GM12873 (cell line): ENCODE data around the gene FBN1.

Experiments
- CTCF ChIP-seq: IDR thresholded peaks from 2 replicates; pipeline ENCODE4 v1.5.1; 2012; ENCODE audit warnings: low read depth, mild to moderate bottlenecking, moderate library complexity, low read length, control low read depth; ENCODE audit not compliant: insufficient read depth; ENCODE audit errors: missing control alignments

Gene FBN1

DNA sequence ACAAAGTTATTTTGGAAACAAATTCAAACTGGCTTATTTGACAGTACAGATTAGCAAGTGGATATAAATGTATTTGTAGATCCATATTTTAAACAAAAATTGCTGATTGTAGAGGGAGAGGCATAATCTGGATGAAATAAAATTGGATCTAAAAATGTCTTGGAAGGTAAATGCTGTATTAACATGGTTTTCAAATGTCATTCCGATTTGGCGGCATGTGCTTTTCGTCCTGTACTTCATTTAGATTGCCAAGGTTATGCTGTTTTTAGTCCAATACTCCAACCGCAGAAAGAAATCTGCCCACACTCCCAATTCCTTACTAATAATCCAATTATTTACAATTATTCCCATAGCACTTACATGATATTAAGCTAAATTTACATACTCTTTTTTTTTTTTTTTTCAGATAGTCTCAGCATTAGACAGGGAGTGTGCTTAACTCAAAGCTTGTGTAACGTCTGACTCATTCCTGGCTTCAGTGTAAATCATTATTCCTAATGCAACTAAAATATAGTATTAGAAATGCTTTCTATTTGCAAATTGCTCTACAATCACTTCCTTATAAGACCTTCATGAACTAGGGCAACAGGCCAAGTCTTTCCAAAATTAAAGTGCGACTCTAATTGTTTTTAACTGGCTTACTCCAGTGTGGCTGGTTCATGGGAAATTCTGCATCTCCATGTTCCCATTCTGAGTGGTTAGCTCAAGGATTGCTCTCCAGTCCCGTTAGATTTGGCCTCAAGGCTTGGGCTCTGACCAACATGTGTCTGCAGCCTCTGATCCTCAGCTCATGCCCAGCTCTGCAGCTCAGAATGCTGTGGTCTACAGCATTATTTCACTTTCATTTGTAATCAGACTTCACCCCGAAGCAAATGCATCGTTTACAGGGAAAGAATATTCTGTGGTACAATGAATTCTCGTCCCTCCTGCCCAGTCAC lies 103.9 kb downstream of the FBN1 start:
- TF ChIP-seq CTCF: no peak

DNA sequence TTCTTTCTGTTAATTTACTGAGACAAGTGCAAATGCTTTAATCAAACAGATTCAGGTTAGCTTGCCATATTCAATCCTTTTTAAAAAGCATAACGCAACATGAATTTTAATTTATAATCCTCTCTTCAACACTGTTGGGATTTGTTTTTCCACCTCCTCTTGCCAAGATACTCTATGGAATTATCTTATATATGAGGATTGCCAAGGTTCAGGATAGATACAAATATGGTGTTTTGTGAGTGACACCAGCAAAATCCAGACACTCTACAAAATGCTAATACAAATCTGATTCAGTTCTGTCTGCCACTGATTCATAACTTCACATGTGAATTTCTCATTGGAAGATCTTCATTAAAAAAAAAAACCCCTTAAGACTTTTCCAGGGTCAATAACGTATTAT lies 104.8 kb downstream of the FBN1 start:
- TF ChIP-seq CTCF: no peak

DNA sequence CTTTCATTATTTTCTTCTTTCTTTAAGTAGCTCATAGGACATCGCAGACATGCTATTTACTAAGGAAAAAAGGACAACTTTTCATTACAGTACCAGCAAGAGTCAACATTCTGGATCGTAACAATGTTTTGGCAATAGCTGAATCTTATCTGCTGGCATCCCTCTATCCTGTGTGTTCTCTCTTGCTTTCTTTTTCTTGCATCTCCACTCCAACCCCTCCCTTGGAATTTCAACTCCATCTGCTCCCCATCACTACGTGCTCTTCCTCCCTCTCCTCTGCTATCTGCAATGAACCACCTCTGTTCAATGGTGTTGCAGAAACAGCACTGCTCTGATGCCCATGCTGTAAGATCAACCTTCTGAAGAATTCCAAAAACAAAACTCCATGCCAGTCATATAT lies 106.6 kb downstream of the FBN1 start:
- no peak for TF ChIP-seq CTCF

GRCh38 chr15:48537271-48538113 lies 108.0 kb downstream of the FBN1 start:
- TF ChIP-seq CTCF: no peak

DNA sequence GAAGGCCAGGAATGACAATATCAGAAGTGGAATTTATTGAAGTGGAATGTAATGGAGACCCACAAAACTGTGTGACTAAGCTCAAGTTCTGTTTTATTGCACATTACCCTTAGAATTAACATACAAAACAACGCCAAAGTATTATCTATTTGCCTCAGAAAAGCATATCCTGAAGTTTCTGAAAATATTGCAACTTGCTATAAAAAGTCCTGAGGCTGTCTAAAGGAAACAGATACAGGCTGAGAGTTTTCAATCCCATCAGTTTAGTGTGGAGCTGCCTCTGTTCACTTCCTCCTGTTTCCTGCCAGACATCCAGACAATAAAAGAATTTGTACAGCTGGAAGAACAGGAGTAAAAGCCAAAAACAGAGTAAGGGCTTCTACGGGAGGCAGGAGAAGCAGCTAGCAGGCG lies 108.8 kb downstream of the FBN1 start:
- TF ChIP-seq CTCF: no peak

- no peak for TF ChIP-seq CTCF
Observed at GRCh38 chr15:48533982-48534381, 111.5 kb downstream of the FBN1 start.

DNA sequence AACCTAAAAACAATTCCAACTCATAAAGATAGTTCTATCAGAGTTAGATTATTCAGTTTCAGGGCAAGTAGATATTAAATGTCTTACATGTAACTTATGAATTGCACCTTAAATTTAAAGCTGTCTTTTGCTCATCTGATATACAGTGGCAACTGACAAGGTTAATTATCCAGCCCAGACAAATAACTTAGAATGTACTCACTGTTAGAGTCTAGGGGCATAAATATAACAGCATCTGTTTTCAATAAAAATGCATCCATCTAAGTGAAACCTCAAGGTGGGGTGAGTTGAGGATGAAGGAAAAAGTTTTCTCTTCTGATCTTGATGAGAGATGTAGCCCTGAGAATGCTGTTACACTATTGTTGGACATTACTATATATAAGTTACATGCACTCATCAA lies 112.6 kb downstream of the FBN1 start:
- TF ChIP-seq CTCF: no peak
